Esophagus squamous epithelium (tissue), 5 donors: ENCODE data around the gene KIF21B. TPM values are rescaled to one million over a fixed set of nuclear protein-coding genes. Genes with fewer than 3 reads are reported as not detected.

Source experiments
- DNase-seq: peaks from one replicate; lab custom pipeline; 2025; lab: John Stamatoyannopoulos, UW
- H3K27ac ChIP-seq, 4 donors: fragments of 200-600 bp; sonication (generic); one replicate each; pipeline ENCODE4 v1.5.1; 2016 to 2019; ENCODE audit warnings: mild to moderate bottlenecking in 1 of 4
- H3K27me3 ChIP-seq, 4 donors: fragments of 200-600 bp; sonication (generic); 1 replicate in 3 of 4; 2 replicates in 1 of 4; pipeline versions ENCODE4 v1.5.1 to v1.6.0; 2017 to 2021; ENCODE audit warnings: antibody characterized with exemption in 1 of 4
- H3K36me3 ChIP-seq, 3 donors: fragments of 200-600 bp; sonication (generic); one replicate each; pipeline ENCODE4 v1.5.1; 2016 to 2019
- H3K4me1 ChIP-seq, 3 donors: fragments of 200-600 bp; sonication (generic); one replicate each; pipeline ENCODE4 v1.5.1; 2017 to 2019
- H3K4me3 ChIP-seq, 4 donors: fragments of 200-600 bp; sonication (generic); 1 replicate in 3 of 4; 2 replicates in 1 of 4; pipeline ENCODE4 v1.5.1; 2016 to 2019; ENCODE audit warnings: mild to moderate bottlenecking in 2 of 4, moderate library complexity in 1 of 4
- H3K9me3 ChIP-seq, 3 donors: fragments of 200-600 bp; sonication (generic); one replicate each; pipeline ENCODE4 v1.5.1; 2016 to 2019
- CTCF ChIP-seq, 6 experiments: fragments of 450-650 bp in 4 of 6; fragments of 200-600 bp in 2 of 6; sonication (generic) in 2 of 6; IDR thresholded peaks; one replicate each; pipeline ENCODE4 v1.5.1; 2016 to 2019; ENCODE audit warnings: antibody characterized with exemption in 6 of 6, mild to moderate bottlenecking in 4 of 6, moderate library complexity in 4 of 6
- POLR2A ChIP-seq, 4 donors: fragments of 450-650 bp; IDR thresholded peaks; one replicate each; pipeline ENCODE4 v1.6.1; 2017; ENCODE audit warnings: antibody characterized with exemption in 4 of 4, mild to moderate bottlenecking in 4 of 4, moderate library complexity in 3 of 4
- WGBS, 2 donors: methylation state at CpG; one replicate each; pipeline ENCODE4 v1.1.5; 2018; 5-methylcytosine and 5-hydroxymethylcytosine counted together
- intact Hi-C: fragments of 100-400 bp; cut with DNase I; formaldehyde crosslinking; loops from one replicate; pipeline ENCODE4 v1.15.0; 2022
- total RNA-seq, 4 donors: library from RNA; depleted of rRNA; stranded (reverse); fragments of >200 nt; gene quantifications; one replicate each; pipeline ENCODE4 v1.1.0, GENCODE V29; 2016
- donor health status: DM: yes; HTN: yes; CAD: no.

The KIF21B gene
- total RNA-seq, 4 donors from 2014 or later = 0.53 to 2.1 (median 1.0) TPM

GRCh38 chr1:200971955-200972711 is 51.4 kb downstream of the KIF21B start:
- Histone ChIP-seq H3K9me3 (no peaks in the 10 kb centered on the region), H3K4me3 (peak overlapping the region in 1 of 4 donors; percentile 15), H3K27ac (no peak overlapping the region), H3K36me3 (no peaks in the 10 kb centered on the region), H3K27me3 (no peaks in the 10 kb centered on the region), H3K4me1 (peaks cover 4 to 22% (median 4%) of the 10 kb centered on the region in 3 donors)
- DNase-seq = no peak
- intact Hi-C loops = loop anchor here (2.0 to 5.0 kb wide), 2 partner anchors 71 to 140 kb away; partner anchors contain the start of gene CACNA1S
- WGBS, 2 donors = 35% methylated on average over 9 to 19 of the region's 34 CpGs
- TF ChIP-seq POLR2A (IDR thresholded peaks at IDR 0.05) = no peak
- TF ChIP-seq CTCF (IDR thresholded peaks at IDR 0.05) = peak; percentile 57 to 94 (median 72)

DNA sequence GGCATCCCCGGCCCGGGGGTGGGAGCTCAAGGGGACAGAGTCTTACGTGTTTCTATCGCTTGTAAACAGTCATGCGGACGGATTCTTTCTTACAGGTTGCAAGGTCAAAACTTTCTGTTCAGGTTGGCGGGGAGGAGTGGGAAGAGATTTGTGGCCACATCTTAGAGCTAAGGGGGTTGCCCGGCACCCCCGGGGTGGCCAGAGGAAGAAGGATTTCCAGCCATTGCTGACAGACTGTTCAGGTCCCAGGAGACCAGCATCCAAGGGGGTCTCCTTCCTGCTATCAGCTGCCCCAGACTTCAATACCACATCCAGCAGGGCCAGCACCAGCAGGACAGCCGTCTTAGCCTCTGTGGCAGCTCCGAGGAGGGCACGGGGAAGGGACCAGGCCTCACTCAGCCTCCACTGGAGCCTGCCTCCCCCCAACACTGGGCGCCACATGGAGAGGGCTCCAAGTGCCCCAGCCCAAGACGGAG is 52.0 kb downstream of the KIF21B start:
- H3K9me3 ChIP-seq = no peaks in the 10 kb centered on the region
- 85 to 89% methylated on average over 5 to 9 of the region's 14 CpGs for WGBS, 2 donors
- DNase-seq = no peak
- H3K4me1 ChIP-seq = peaks cover 4 to 22% (median 4%) of the 10 kb centered on the region in 3 donors
- H3K27ac ChIP-seq = no peak overlapping the region
- TF ChIP-seq CTCF (IDR thresholded peaks at IDR 0.05) (no peak), POLR2A (IDR thresholded peaks at IDR 0.05) (no peak)
- intact Hi-C loops = loop anchor here (5.0 kb wide), 1 partner anchor 141 kb away; the partner anchor contains the start of gene CACNA1S
- H3K36me3 ChIP-seq = no peaks in the 10 kb centered on the region
- no peaks in the 10 kb centered on the region for H3K27me3 ChIP-seq
- no peak overlapping the region for H3K4me3 ChIP-seq

GRCh38 chr1:200970771-200971427 is 52.6 kb downstream of the KIF21B start:
- peaks cover 4 to 22% (median 4%) of the 10 kb centered on the region in 3 donors for H3K4me1 ChIP-seq
- no peaks in the 10 kb centered on the region for H3K27me3 ChIP-seq
- H3K36me3 ChIP-seq = no peaks in the 10 kb centered on the region
- no peak for DNase-seq
- H3K27ac ChIP-seq = no peak overlapping the region
- TF ChIP-seq CTCF (IDR thresholded peaks at IDR 0.05) = no peak
- TF ChIP-seq POLR2A (IDR thresholded peaks at IDR 0.05) = no peak
- WGBS, 2 donors = 92 to 97% methylated on average over 5 to 8 of the region's 14 CpGs
- H3K9me3 ChIP-seq = no peaks in the 10 kb centered on the region
- intact Hi-C loops = loop anchor here (5.0 kb wide), 1 partner anchor 141 kb away; the partner anchor contains the start of gene CACNA1S
- H3K4me3 ChIP-seq = no peak overlapping the region

- no peaks in the 10 kb centered on the region for H3K36me3 ChIP-seq
- peaks cover 4 to 24% (median 4%) of the 10 kb centered on the region in 3 donors for H3K4me1 ChIP-seq
- no peak overlapping the region for H3K4me3 ChIP-seq
- intact Hi-C loops = loop anchor here (5.0 to 10.0 kb wide), 2 partner anchors 85 to 142 kb away; partner anchors contain the start of gene CACNA1S
- H3K27me3 ChIP-seq = no peaks in the 10 kb centered on the region
- TF ChIP-seq POLR2A (IDR thresholded peaks at IDR 0.05) (no peak), CTCF (IDR thresholded peaks at IDR 0.05) (no peak)
- WGBS, 2 donors = 60 to 69% methylated on average over 7 to 8 of the region's 11 CpGs
- H3K27ac ChIP-seq = no peak overlapping the region
- no peaks in the 10 kb centered on the region for H3K9me3 ChIP-seq
- DNase-seq = no peak
Measured at GRCh38 chr1:200969726-200970561, 53.6 kb downstream of the KIF21B start.
